ENCODE measurements around the gene KLHL3. TPM values are rescaled to one million over a fixed set of nuclear protein-coding genes. Genes with fewer than 3 reads are reported as not detected.

The KLHL3 gene
- total RNA-seq, 4 donors from 2014 or later = 1.0 to 3.0 (median 2.1) TPM

DNA sequence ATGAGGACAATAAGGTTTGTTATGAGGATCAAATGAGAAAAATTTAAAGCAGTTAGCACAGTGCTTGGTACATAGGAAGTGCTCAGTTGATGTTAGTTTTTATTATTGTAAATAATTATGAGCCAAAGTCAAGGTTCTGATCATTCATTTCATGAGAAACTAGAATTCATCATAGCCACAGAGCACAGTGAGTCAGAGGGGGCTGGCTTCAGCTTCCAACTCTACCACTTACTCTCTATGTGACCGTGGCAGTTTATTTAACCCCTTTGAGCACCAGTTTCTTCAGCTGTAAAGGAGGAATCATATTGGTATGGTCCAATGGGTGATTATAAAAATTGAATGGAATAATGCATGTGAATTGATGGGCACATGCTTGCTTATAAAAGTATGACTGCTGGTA lies 39.4 kb downstream of the KLHL3 start:
- no peak for DNase-seq (ENCODE audit: low spot score in 2 of 2)
- no peak overlapping the region for H3K4me3 ChIP-seq (ENCODE audit: low read depth, poor library complexity, severe bottlenecking)
- intact Hi-C loops (cut with DNase I; ENCODE audit: low total_unique reads) = no loop called here
- 0 to 19% methylated on average over 1 of the region's 1 CpG for WGBS, 2 donors
- no peak for TF ChIP-seq POLR2A (IDR thresholded peaks at IDR 0.05)
- TF ChIP-seq, protein P1, sequence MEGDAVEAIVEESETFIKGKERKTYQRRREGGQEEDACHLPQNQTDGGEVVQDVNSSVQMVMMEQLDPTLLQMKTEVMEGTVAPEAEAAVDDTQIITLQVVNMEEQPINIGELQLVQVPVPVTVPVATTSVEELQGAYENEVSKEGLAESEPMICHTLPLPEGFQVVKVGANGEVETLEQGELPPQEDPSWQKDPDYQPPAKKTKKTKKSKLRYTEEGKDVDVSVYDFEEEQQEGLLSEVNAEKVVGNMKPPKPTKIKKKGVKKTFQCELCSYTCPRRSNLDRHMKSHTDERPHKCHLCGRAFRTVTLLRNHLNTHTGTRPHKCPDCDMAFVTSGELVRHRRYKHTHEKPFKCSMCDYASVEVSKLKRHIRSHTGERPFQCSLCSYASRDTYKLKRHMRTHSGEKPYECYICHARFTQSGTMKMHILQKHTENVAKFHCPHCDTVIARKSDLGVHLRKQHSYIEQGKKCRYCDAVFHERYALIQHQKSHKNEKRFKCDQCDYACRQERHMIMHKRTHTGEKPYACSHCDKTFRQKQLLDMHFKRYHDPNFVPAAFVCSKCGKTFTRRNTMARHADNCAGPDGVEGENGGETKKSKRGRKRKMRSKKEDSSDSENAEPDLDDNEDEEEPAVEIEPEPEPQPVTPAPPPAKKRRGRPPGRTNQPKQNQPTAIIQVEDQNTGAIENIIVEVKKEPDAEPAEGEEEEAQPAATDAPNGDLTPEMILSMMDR (IDR thresholded peaks at IDR 0.05) = no peak

DNA sequence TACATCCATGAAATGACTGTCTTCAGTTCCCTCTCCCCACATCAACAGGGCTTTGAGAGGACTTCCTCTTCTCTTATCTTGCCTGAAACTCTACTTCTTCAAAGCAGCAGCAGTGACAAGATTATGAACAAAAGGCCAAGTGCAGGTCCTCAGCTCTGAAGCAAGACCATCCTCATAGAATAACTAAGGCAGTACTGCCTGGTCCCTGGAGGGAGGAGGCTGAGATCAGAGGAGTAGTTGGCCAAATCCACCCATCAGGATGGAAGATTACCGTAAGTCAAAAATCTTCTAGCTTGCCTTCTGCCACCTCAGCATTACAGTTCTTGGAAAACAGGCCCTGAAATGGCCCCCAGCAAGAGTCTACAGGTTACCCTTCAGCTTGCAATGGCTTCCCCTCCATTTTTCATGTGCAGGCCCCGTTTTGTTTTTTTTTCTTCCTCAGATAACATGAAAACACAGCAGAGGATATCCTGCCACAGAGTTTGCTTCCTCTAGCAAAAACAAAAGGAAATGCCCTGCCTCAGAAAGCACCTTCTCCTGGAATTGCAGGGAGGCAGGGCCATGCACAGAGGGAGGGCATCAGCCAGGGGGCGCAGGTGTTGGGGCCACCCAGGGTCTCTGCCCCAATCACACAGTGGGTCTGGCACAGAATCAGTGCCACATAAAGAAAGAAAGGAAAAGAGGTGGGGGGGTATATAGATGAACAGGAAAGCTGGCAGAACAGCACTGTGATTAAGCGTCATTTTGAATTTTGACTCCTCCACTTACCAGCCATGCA lies 40.0 kb downstream of the KLHL3 start:
- no peak for TF ChIP-seq POLR2A (IDR thresholded peaks at IDR 0.05)
- TF ChIP-seq, protein P1 (IDR thresholded peaks at IDR 0.05) = no peak

DNA sequence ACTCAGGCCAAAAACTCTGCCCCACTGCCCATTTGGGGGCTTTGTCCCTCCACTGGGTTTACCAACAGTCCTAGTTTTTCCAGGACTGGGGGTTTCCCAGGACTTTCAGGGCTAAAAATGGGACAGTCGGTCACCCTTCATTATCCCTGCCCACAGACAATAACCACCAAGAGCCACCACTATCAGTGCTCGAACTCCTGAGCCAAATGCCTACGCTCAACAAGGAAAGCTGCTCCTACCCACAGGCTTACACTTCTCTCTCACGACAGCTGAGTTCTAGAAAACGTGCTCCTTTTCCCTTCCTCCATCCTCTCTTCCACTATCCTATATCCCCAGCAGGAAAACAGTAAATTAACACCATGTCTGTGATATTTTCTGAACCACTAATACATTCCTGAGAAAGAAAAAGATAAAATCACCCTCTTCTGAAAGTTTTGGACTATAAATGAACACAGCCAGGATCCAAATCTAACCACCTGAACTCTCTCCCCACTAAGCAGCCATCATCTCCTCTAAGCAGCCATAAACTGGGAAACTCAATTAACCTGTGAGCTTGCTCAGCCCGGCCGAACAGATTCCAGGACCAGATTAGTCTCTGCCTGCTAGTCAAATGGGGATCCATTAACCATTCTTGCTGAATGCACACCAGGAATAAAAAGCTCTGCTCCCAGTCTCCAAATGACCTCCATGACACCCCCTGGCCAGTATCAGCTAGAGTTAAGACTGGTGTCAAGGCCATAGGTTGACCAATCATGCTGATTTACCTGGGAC lies 41.8 kb downstream of the KLHL3 start:
- intact Hi-C loops (cut with DNase I; ENCODE audit: low total_unique reads) = no loop called here
- no peak overlapping the region for H3K4me3 ChIP-seq (ENCODE audit: low read depth, poor library complexity, severe bottlenecking)
- DNase-seq (ENCODE audit: low spot score in 2 of 2) = no peak
- TF ChIP-seq, protein P1 (IDR thresholded peaks at IDR 0.05) = no peak
- no peak for TF ChIP-seq POLR2A (IDR thresholded peaks at IDR 0.05)
- WGBS, 2 donors = 91 to 95% methylated on average over 7 of the region's 7 CpGs

More for the DNA sequence above, 40.0 kb downstream of the KLHL3 start:
- H3K4me3 ChIP-seq (ENCODE audit: low read depth, poor library complexity, severe bottlenecking) = no peak overlapping the region
- WGBS, 2 donors = 76 to 82% methylated on average over 4 of the region's 4 CpGs
- intact Hi-C loops (cut with DNase I; ENCODE audit: low total_unique reads) = no loop called here
- no peak for DNase-seq (ENCODE audit: low spot score in 2 of 2)

DNA sequence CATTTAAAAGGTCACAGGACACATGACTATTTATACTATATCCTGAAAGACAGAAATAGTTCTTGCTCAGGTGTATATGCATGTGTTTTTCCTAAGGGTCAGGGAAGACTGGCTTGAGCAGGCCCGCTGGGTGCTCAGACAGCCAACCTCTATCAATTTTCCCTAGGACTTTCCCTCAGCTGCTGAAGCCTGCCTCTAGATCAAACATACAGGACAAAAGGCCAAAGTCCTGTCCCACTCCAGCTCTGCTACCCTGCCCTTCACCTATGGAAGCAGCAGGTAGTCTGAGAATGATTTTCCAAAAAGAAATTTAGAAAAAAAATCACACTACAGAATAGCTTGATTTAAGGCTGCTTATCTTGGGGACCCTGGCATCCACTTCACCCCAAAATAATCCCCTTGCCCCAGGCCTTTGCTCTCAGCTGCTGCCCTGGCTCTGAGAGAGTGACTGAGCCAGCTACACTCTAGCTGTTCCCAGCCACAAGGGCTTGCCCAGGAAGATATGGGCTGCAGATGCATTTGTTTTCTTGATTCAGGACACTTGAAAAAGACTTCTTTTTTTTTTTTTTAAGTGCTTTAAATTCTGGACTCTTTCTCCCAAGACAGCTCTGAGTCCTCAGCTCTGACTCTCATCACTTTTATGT lies 42.5 kb downstream of the KLHL3 start:
- TF ChIP-seq POLR2A (IDR thresholded peaks at IDR 0.05) = no peak
- TF ChIP-seq, protein P1 (IDR thresholded peaks at IDR 0.05) = no peak
- no peak for DNase-seq (ENCODE audit: low spot score in 2 of 2)
- H3K4me3 ChIP-seq (ENCODE audit: low read depth, poor library complexity, severe bottlenecking) = no peak overlapping the region
- intact Hi-C loops (cut with DNase I; ENCODE audit: low total_unique reads) = no loop called here
- 94 to 95% methylated on average over 1 of the region's 1 CpG for WGBS, 2 donors

DNA sequence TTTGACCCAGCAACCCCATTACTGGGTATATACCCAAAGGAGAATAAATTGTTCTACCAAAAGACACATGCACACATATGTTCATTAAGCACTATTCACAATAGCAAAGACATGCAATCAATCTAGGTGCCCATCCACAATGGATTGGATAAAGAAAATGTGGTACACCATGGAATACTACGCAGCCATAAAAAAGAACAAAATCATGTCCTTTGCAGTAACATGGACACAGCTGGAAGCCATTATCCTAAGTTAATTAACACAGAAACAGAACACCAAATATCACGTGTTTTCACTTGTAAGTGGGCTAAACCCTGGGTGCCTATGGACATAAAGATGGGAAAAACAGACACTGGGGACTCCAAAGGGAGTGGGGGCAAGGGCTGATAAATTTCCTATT lies 46.6 kb downstream of the KLHL3 start:
- H3K4me3 ChIP-seq (ENCODE audit: low read depth, poor library complexity, severe bottlenecking) = no peak overlapping the region
- intact Hi-C loops (cut with DNase I; ENCODE audit: low total_unique reads) = no loop called here

More for the DNA sequence above, 46.6 kb downstream of the KLHL3 start:
- 92 to 95% methylated on average over 2 of the region's 2 CpGs for WGBS, 2 donors
- DNase-seq (ENCODE audit: low spot score in 2 of 2) = no peak
- TF ChIP-seq POLR2A (IDR thresholded peaks at IDR 0.05) = no peak
- TF ChIP-seq, protein P1 (IDR thresholded peaks at IDR 0.05) = no peak
